ENCODE measurements around the gene CMPK2.

CMPK2 gene

GRCh38 chr2:6806604-6807003, 59.1 kb downstream of the CMPK2 start:
- DNase-seq, result no peak

GRCh38 chr2:6800553-6800952, 65.2 kb downstream of the CMPK2 start:
- DNase-seq, result no peak

All from activated effector memory CD4-positive, alpha-beta T cell treated with anti-CD3 and anti-CD28 coated beads, Interleukin-2, amount 50 U/mL, for 16 hours (primary cell).